Ishikawa (cell line): ENCODE data around the gene KCNK5.

Experiments
- CEBPB ChIP-seq: IDR thresholded peaks from 2 replicates; pipeline ENCODE4 v1.6.1; 2012
- CREB1 ChIP-seq: IDR thresholded peaks from 2 replicates; pipeline ENCODE4 v1.6.1; 2012; ENCODE audit warnings: low read depth
- EGR1 ChIP-seq: IDR thresholded peaks from 2 replicates; pipeline ENCODE4 v1.6.1; 2012
- EP300 ChIP-seq: IDR thresholded peaks from 2 replicates; pipeline ENCODE4 v1.6.1; 2012; ENCODE audit warnings: borderline replicate concordance
- FOXM1 ChIP-seq: IDR thresholded peaks from 2 replicates; pipeline ENCODE4 v1.6.1; 2012; ENCODE audit warnings: low read depth, borderline replicate concordance
- MAX ChIP-seq: IDR thresholded peaks from 2 replicates; pipeline ENCODE4 v1.6.1; 2012
- NFIC ChIP-seq: IDR thresholded peaks from 2 replicates; pipeline ENCODE4 v1.6.1; 2012
- REST ChIP-seq: IDR thresholded peaks from 2 replicates; pipeline ENCODE4 v1.6.1; 2012; ENCODE audit warnings: low read depth, mild to moderate bottlenecking
- TAF1 ChIP-seq: IDR thresholded peaks from 2 replicates; pipeline ENCODE4 v1.6.1; 2012; ENCODE audit warnings: low read depth, mild to moderate bottlenecking
- YY1 ChIP-seq: IDR thresholded peaks from 2 replicates; pipeline ENCODE4 v1.6.1; 2012; ENCODE audit warnings: low read depth
- TF ChIP-seq, protein P1 (sequence below): IDR thresholded peaks from 2 replicates; pipeline ENCODE4 v1.6.1; 2012

- TF ChIP-seq CREB1 (no peak), YY1 (no peak), CEBPB (no peak), TAF1 (no peak), EGR1 (no peak), EP300 (no peak), REST (no peak), MAX (no peak), NFIC (no peak), FOXM1 (no peak)
- TF ChIP-seq, protein P1, sequence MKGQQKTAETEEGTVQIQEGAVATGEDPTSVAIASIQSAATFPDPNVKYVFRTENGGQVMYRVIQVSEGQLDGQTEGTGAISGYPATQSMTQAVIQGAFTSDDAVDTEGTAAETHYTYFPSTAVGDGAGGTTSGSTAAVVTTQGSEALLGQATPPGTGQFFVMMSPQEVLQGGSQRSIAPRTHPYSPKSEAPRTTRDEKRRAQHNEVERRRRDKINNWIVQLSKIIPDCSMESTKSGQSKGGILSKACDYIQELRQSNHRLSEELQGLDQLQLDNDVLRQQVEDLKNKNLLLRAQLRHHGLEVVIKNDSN: no peak
These were observed 88.6 kb downstream of the KCNK5 start for GRCh38 chr6:39140556-39141167.
